Thyroid gland (tissue), 4 donors: Measurements from ENCODE around the gene ZNF862. TPM values are rescaled to one million over a fixed set of nuclear protein-coding genes. Genes with fewer than 3 reads are reported as not detected.
A peak's percentile ranks its signal among the peaks of the same experiment; 100 is the strongest.

ENCODE experiments used
- DNase-seq, 2 donors: peaks; one replicate each; pipeline ENCODE4 v3.0.0-alpha.2; 2019
- H3K27ac ChIP-seq, 3 donors: fragments of 200-600 bp; sonication (generic); 1 replicate in 2 of 3; 2 replicates in 1 of 3; pipeline ENCODE4 v1.5.1; 2016 to 2019; ENCODE audit warnings: mild to moderate bottlenecking in 1 of 3, moderate library complexity in 1 of 3
- H3K27me3 ChIP-seq: fragments of 200-600 bp; sonication (generic); one replicate; pipeline ENCODE4 v1.5.1; 2019
- H3K36me3 ChIP-seq, 2 donors: fragments of 200-600 bp; sonication (generic); one replicate each; pipeline ENCODE4 v1.5.1; 2016 to 2019
- H3K4me1 ChIP-seq, 2 donors: fragments of 200-600 bp; sonication (generic); one replicate each; pipeline ENCODE4 v1.5.1; 2017 to 2019
- H3K4me3 ChIP-seq, 3 donors: fragments of 200-600 bp; sonication (generic); replicated peaks in 1 of 3; 1 replicate in 2 of 3; 2 replicates in 1 of 3; pipeline ENCODE4 v1.5.1; 2016; ENCODE audit warnings: mild to moderate bottlenecking in 1 of 3
- H3K9me3 ChIP-seq: fragments of 200-600 bp; sonication (generic); one replicate; pipeline ENCODE4 v1.5.1; 2017
- POLR2A ChIP-seq, 2 donors: fragments of 450-650 bp; IDR thresholded peaks; one replicate each; pipeline ENCODE4 v1.6.1; 2017; ENCODE audit warnings: antibody characterized with exemption in 2 of 2, mild to moderate bottlenecking in 2 of 2, moderate library complexity in 1 of 2
- WGBS, 2 donors: methylation state at CpG; one replicate each; pipeline ENCODE4 v1.1.5; 2017; 5-methylcytosine and 5-hydroxymethylcytosine counted together
- intact Hi-C: fragments of 100-400 bp; cut with DNase I; formaldehyde crosslinking; loops from one replicate; pipeline ENCODE4 v1.15.1; 2023
- total RNA-seq, 4 donors: library from RNA; depleted of rRNA; stranded (reverse); fragments of >200 nt; gene quantifications; one replicate each; pipeline ENCODE4 v1.2.3, GENCODE V29; 2016
- TF ChIP-seq, protein P1 (sequence below), 6 experiments: fragments of 200-600 bp in 3 of 6; fragments of 450-650 bp in 3 of 6; sonication (generic) in 3 of 6; IDR thresholded peaks; one replicate each; pipeline ENCODE4 v1.5.1; 2016 to 2019; ENCODE audit warnings: antibody characterized with exemption in 6 of 6, mild to moderate bottlenecking in 2 of 6, inconsistent platforms in 1 of 6, moderate library complexity in 1 of 6

ZNF862 gene
- total RNA-seq, 4 donors from 2014 or later = 23.6 to 53.7 (median 39.3) TPM

DNA sequence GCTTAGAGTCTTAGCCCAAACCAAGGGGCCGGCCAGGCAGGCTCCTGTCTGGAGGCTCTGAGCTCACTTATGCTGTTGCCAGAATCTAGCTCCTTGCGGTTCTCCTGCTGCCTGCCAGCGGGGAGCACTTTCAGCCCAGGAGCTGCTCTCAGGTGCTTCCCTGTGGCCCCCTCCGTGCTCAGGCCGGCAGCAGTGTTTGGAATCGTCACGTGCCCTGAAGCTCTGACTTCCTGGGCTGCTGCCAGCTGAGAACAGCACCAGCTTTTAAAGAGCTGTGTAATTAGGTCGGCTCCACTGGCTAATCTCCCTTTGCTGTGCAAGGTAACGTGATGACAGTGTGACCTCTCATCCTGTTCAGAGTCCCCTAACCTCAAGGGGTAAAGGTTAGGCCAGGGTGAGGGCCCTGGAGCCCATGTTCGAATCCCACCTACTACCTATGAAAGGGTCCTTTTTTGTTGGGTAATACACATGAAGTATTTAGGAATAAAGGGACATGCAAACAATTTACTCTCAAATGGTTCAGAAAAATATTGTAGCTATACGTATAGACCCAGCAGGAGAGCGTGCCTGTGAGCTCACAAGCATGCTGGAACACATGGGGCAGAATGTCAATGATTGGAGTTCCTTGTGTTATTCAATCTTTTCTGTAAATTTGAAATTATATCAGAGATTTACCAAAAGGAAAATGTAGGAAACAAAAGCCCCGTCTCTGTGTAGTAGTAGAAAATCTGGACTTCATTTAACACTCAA, 16.6 kb downstream of the ZNF862 start:
- 32 to 37% methylated on average over 13 of the region's 13 CpGs for WGBS, 2 donors
- peaks cover 20 to 26% of the 10 kb centered on the region in 2 donors for H3K4me1 ChIP-seq
- intact Hi-C loops = no loop called here
- H3K9me3 ChIP-seq = no peaks in the 10 kb centered on the region
- H3K27ac ChIP-seq = peak overlapping the region; percentile 91 to 95 (median 94)
- H3K36me3 ChIP-seq = no peaks in the 10 kb centered on the region
- TF ChIP-seq POLR2A (IDR thresholded peaks at IDR 0.05) = peak in 1 of 2 donors; percentile 35
- TF ChIP-seq, protein P1, sequence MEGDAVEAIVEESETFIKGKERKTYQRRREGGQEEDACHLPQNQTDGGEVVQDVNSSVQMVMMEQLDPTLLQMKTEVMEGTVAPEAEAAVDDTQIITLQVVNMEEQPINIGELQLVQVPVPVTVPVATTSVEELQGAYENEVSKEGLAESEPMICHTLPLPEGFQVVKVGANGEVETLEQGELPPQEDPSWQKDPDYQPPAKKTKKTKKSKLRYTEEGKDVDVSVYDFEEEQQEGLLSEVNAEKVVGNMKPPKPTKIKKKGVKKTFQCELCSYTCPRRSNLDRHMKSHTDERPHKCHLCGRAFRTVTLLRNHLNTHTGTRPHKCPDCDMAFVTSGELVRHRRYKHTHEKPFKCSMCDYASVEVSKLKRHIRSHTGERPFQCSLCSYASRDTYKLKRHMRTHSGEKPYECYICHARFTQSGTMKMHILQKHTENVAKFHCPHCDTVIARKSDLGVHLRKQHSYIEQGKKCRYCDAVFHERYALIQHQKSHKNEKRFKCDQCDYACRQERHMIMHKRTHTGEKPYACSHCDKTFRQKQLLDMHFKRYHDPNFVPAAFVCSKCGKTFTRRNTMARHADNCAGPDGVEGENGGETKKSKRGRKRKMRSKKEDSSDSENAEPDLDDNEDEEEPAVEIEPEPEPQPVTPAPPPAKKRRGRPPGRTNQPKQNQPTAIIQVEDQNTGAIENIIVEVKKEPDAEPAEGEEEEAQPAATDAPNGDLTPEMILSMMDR (IDR thresholded peaks at IDR 0.05) = peak in 1 of 6 experiments; percentile 11
- DNase-seq = peak; percentile 97 to 98
- no peak overlapping the region for H3K4me3 ChIP-seq
- H3K27me3 ChIP-seq = no peaks in the 10 kb centered on the region

DNA sequence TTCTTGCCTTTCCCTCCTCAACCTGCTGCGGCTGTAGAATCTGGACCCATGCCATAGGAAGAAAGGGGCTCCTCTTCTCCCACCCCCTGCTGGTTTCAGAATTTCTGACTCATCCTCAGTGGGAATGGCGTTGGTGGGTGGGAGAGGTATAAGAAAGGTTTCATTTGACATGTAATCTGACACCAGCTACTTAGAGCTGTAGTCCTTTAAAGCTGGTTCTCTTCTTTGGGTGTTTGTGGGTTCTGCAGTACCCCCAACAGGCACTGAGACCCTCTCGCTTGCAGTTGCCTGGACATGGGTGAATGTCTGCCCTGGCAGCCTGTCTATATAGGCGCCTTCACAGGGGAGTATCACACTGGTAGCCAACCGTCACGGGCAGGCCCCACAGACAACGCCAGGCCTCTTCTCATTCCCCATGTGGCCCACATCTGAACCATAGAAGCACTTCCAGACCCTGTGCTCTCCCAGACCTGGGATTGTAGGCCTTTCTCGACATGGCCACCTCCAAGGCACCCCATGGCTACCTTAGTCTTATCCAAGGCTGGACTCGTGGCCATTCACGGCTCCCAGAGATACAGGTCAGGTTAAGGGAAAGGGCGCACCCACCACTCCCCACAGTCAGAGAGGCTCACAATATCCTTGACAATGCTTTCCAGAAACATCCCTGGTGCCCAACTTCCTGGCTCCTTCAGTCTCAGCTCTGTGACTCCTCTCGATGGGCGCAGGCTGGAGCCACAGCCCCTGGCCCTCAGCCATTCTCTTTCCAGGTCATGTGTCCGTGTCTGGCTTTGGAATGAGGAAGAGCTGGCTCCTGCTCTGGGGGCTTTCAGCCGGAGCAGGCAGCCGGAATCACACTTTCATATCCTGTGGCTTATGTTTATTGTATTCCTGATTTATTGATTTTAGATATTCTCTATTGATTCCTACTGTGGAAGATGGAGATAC, 17.5 kb downstream of the ZNF862 start:
- Histone ChIP-seq H3K4me1 (peaks cover 20 to 26% of the 10 kb centered on the region in 2 donors), H3K9me3 (no peaks in the 10 kb centered on the region), H3K4me3 (no peak overlapping the region), H3K27me3 (no peaks in the 10 kb centered on the region), H3K36me3 (no peaks in the 10 kb centered on the region), H3K27ac (peak overlapping the region; percentile 91 to 95 (median 94))
- TF ChIP-seq, protein P1 (IDR thresholded peaks at IDR 0.05) = no peak
- TF ChIP-seq POLR2A (IDR thresholded peaks at IDR 0.05) = peak in 1 of 2 donors; percentile 46
- peak; percentile 92 for DNase-seq
- intact Hi-C loops = no loop called here
- 56 to 60% methylated on average over 16 of the region's 16 CpGs for WGBS, 2 donors

DNA sequence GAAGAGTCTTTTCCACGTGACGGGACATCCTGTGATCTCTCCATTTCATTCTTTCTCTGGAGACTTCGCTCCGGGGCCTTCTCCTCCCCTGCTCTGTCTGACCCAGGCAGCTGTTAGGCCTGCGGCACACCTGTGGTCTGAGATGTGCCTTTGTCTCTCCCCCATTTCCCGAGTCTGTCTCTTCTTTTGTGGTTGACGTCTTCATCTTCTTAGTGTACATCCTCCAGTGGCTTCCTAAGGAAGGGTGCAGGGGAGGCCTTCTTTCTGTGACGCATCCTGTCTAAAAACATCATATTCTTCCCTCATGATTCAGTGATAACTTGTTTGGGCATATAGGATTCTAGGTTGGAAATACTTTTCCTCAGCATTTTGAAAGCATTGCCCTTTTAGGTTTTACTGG, 18.4 kb downstream of the ZNF862 start:
- no peaks in the 10 kb centered on the region for H3K27me3 ChIP-seq
- WGBS, 2 donors = 86 to 92% methylated on average over 8 of the region's 8 CpGs
- no peaks in the 10 kb centered on the region for H3K9me3 ChIP-seq
- DNase-seq = no peak
- H3K27ac ChIP-seq = peak overlapping the region; percentile 91 to 95 (median 94)
- intact Hi-C loops = no loop called here
- no peaks in the 10 kb centered on the region for H3K36me3 ChIP-seq
- H3K4me1 ChIP-seq = peaks cover 26 to 32% of the 10 kb centered on the region in 2 donors
- H3K4me3 ChIP-seq = no peak overlapping the region
- no peak for TF ChIP-seq POLR2A (IDR thresholded peaks at IDR 0.05)
- TF ChIP-seq, protein P1 (IDR thresholded peaks at IDR 0.05) = no peak

DNA sequence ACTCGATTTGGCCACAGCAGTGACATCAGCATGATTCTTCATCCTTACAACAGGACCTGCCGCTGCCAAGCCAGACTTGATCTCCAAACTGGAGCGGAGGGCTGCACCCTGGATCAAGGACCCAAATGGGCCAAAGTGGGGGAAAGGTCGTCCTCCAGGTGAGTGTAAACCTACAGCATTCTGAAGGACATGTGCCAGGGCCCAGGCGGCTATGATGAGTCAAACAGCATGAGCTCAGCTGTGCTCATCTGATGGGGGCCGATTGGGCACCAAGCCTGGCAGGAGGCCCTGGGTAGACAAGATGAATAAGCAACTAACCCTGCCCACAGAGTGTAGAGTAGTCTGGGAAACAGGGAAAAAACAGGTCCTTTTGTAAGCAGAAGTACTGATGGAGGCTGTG, 21.2 kb downstream of the ZNF862 start:
- intact Hi-C loops = no loop called here
- Histone ChIP-seq H3K27me3 (no peaks in the 10 kb centered on the region), H3K4me1 (peaks cover 31 to 41% of the 10 kb centered on the region in 2 donors), H3K4me3 (no peak overlapping the region), H3K36me3 (peaks cover 9 to 10% of the 10 kb centered on the region in 2 donors), H3K9me3 (no peaks in the 10 kb centered on the region), H3K27ac (peak overlapping the region in 2 of 3 donors; percentile 42 to 50)
- TF ChIP-seq POLR2A (IDR thresholded peaks at IDR 0.05) = no peak
- TF ChIP-seq, protein P1 (IDR thresholded peaks at IDR 0.05) = no peak
- 91 to 92% methylated on average over 6 of the region's 6 CpGs for WGBS, 2 donors
- DNase-seq = no peak
